SJCRH30 (cell line): ENCODE measurements around the gene MAGI2. TPM values are rescaled to one million over a fixed set of nuclear protein-coding genes. Genes with fewer than 3 reads are reported as not detected.

ENCODE experiments used
- DNase-seq, 2 experiments: peaks; one replicate each; pipeline ENCODE4 v3.0.0-alpha.2; 2015 to 2020
- H3K27ac ChIP-seq: fragments of 250-450 bp; sonication (Bioruptor Pico); 2 replicates; pipeline ENCODE4 v1.5.1; 2020; ENCODE audit warnings: mild to moderate bottlenecking, moderate library complexity
- H3K27me3 ChIP-seq: fragments of 250-450 bp; sonication (Bioruptor Pico); 2 replicates; pipeline ENCODE4 v1.5.1; 2020; ENCODE audit warnings: mild to moderate bottlenecking, moderate library complexity
- H3K36me3 ChIP-seq: fragments of 250-450 bp; sonication (Bioruptor Pico); 2 replicates; pipeline ENCODE4 v1.5.1; 2020; ENCODE audit warnings: mild to moderate bottlenecking, moderate library complexity
- H3K4me1 ChIP-seq: fragments of 250-450 bp; sonication (Bioruptor Pico); 2 replicates; pipeline ENCODE4 v1.5.1; 2020; ENCODE audit warnings: mild to moderate bottlenecking, moderate library complexity
- H3K4me3 ChIP-seq: fragments of 250-450 bp; sonication (Bioruptor Pico); 2 replicates; pipeline ENCODE4 v1.5.1; 2020; ENCODE audit warnings: mild to moderate bottlenecking, moderate library complexity
- H3K9me3 ChIP-seq: fragments of 250-450 bp; sonication (Bioruptor Pico); replicated peaks from 2 replicates; pipeline ENCODE4 v1.5.1; 2020; ENCODE audit warnings: mild to moderate bottlenecking, moderate library complexity
- total RNA-seq: library from RNA; depleted of rRNA; stranded (reverse); fragments of >200 nt; shearing (Covaris generic); gene quantifications from 2 replicates; pipeline ENCODE4 v1.2.3, GENCODE V29; 2014

MAGI2 gene
- total RNA-seq, 1 experiment from 2014 or later, result 2.4 TPM

- H3K27me3 ChIP-seq, result no peaks in the 10 kb centered on the region
- DNase-seq, result no peak
- H3K36me3 ChIP-seq, result no peaks in the 10 kb centered on the region
- H3K9me3 ChIP-seq, result no peaks in the 10 kb centered on the region
- no peak overlapping the region for H3K27ac ChIP-seq
- H3K4me1 ChIP-seq, result no peaks in the 10 kb centered on the region
- no peak overlapping the region for H3K4me3 ChIP-seq
These were observed 702.2 kb downstream of the MAGI2 start for GRCh38 chr7:78751253-78751652.

- no peak overlapping the region for H3K27ac ChIP-seq
- H3K9me3 ChIP-seq, result no peaks in the 10 kb centered on the region
- DNase-seq, result no peak
- H3K4me1 ChIP-seq, result no peaks in the 10 kb centered on the region
- no peak overlapping the region for H3K4me3 ChIP-seq
- H3K27me3 ChIP-seq, result no peaks in the 10 kb centered on the region
- no peaks in the 10 kb centered on the region for H3K36me3 ChIP-seq
These were observed 704.3 kb downstream of the MAGI2 start for GRCh38 chr7:78749052-78749746.

DNA sequence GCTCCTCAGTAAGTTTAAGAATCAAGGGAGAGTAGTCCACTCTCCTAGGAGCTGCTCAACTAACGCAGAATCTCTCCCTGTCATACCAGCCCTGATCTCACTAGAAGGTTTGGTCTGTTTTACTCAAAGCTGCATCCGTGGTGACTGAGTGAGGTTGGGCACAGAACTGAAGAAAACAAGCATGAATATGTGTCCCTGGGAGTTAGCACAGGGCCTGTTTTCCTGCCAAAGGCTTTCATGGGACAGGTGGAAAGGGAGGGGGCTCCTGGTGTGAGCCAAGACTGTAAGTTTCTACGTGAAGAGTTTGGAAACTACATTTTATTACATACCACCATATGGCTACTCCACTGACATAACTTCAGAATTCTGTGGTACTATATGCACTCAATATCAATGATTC is 705.9 kb downstream of the MAGI2 start:
- H3K27me3 ChIP-seq, result no peaks in the 10 kb centered on the region
- no peak for DNase-seq
- no peaks in the 10 kb centered on the region for H3K4me1 ChIP-seq
- H3K4me3 ChIP-seq, result no peak overlapping the region
- H3K9me3 ChIP-seq, result no peaks in the 10 kb centered on the region
- no peaks in the 10 kb centered on the region for H3K36me3 ChIP-seq
- no peak overlapping the region for H3K27ac ChIP-seq

- Histone ChIP-seq H3K4me3 (no peak overlapping the region), H3K9me3 (no peaks in the 10 kb centered on the region), H3K36me3 (no peaks in the 10 kb centered on the region), H3K4me1 (no peaks in the 10 kb centered on the region), H3K27ac (no peak overlapping the region), H3K27me3 (no peaks in the 10 kb centered on the region)
- no peak for DNase-seq
These were observed 707.2 kb downstream of the MAGI2 start for GRCh38 chr7:78746301-78746700.

- H3K4me1 ChIP-seq, result no peaks in the 10 kb centered on the region
- H3K27me3 ChIP-seq, result no peaks in the 10 kb centered on the region
- no peaks in the 10 kb centered on the region for H3K36me3 ChIP-seq
- H3K9me3 ChIP-seq, result no peaks in the 10 kb centered on the region
- no peak overlapping the region for H3K27ac ChIP-seq
- H3K4me3 ChIP-seq, result no peak overlapping the region
- DNase-seq, result no peak
These were observed 710.8 kb downstream of the MAGI2 start for GRCh38 chr7:78742694-78743093.

DNA sequence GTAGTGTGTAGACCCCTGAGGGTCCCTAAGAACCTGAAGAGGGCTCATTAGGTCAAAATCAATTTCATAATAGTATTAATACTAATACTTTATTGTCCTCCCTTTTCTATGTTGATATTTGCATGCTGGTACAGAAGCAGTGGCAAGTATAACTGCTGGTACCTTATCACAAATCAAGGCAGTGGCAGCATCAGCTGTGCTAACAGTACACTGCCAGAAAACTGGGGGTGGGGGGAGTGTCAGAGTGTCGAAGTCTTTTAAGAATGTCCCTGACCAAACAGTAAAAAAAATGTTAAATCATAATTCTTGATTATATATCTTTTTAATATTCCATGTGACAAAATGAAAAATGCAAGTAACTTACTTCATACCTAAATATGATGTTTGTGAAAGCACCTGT is 716.9 kb downstream of the MAGI2 start:
- H3K4me1 ChIP-seq, result peaks cover 5% of the 10 kb centered on the region; the same call in 1 of the 2 replicates
- no peaks in the 10 kb centered on the region for H3K36me3 ChIP-seq
- H3K9me3 ChIP-seq, result no peaks in the 10 kb centered on the region
- H3K27ac ChIP-seq, result no peak overlapping the region
- no peak overlapping the region for H3K4me3 ChIP-seq
- H3K27me3 ChIP-seq, result no peaks in the 10 kb centered on the region
- DNase-seq, result no peak

DNA sequence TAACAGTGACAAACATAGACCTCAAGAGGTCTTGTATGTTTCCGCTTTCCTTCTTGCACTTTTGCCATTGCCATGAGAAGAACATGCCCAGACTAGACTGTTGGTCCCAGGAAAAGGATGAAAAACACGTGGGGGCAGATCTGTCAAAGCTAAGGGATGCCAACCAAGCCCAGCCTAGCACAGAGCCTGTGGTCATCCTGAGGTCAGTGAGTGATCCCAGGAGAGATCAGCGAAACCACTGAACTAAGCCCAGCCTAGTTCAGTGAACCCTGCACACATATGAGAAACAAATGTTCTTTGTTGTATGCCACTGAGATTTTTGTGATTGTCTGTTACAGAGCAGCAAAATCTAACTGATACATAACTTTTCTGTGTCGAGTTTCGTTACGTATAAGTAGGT is 718.8 kb downstream of the MAGI2 start:
- no peaks in the 10 kb centered on the region for H3K27me3 ChIP-seq
- no peak overlapping the region for H3K27ac ChIP-seq
- no peaks in the 10 kb centered on the region for H3K36me3 ChIP-seq
- H3K9me3 ChIP-seq, result no peaks in the 10 kb centered on the region
- peaks cover 5% of the 10 kb centered on the region; the same call in 1 of the 2 replicates for H3K4me1 ChIP-seq
- no peak overlapping the region for H3K4me3 ChIP-seq
- peak; percentile 66 to 81 for DNase-seq

DNA sequence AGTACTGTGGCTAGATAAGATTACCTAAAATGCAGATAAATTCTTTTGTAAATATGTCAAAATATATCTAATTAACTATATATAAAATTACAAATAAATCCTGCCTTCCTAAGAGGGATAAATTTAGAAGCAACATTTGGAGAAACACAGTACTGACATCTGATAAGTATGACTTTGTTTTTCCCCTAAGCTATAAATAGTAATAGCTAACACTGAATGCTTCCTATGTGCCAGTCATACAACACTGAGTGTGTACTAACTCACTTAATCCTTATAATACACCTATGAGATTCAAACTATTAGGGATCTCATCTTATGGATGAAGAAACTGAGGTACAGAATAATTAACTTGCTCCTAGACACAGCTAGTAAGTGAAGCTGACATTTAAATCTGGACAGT is 733.4 kb downstream of the MAGI2 start:
- Histone ChIP-seq H3K27me3 (no peaks in the 10 kb centered on the region), H3K4me1 (no peaks in the 10 kb centered on the region), H3K9me3 (no peaks in the 10 kb centered on the region), H3K4me3 (no peak overlapping the region), H3K27ac (no peak overlapping the region), H3K36me3 (no peaks in the 10 kb centered on the region)
- DNase-seq, result no peak

DNA sequence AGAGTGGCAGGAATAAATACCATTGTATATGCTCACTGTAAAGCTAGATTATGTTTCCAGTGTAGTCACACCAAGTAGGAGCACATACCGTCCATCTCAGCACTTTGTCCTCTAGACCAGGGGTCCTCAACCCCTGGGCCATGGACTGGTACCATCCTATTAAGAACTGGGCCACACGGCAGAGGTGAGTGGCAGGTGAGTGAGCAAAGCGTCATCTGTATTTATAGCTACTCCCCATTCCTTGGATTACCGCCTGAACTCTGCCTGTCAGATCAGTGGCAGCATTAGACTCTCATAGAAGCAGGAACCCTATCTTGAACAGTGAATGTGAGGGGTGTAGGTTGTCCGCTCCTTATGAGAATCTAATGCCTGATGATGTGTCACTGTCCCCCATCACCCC is 735.3 kb downstream of the MAGI2 start:
- Histone ChIP-seq H3K27me3 (no peaks in the 10 kb centered on the region), H3K27ac (no peak overlapping the region), H3K36me3 (no peaks in the 10 kb centered on the region), H3K9me3 (no peaks in the 10 kb centered on the region), H3K4me3 (no peak overlapping the region), H3K4me1 (no peaks in the 10 kb centered on the region)
- DNase-seq, result no peak

DNA sequence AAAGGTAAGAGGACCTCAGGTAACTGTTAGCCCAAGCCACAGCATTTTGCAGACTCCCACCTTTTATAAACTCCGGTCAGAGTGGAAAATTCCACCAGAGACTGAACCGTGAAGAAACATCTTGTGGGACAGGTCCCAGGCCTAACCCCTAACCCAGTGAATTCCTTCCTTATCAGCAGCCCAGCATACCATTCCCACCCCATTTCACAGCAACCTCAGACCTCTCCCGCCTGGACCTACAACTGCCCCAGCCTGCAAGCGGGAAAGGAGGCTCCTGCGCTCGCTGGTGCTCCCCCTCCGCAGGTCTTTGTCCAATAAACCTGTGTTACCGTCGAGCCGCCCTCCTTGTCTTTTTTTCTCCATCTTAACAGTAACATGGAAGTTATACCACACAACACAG is 736.6 kb downstream of the MAGI2 start:
- Histone ChIP-seq H3K9me3 (no peaks in the 10 kb centered on the region), H3K36me3 (no peaks in the 10 kb centered on the region), H3K27ac (no peak overlapping the region), H3K4me1 (no peaks in the 10 kb centered on the region), H3K27me3 (no peaks in the 10 kb centered on the region), H3K4me3 (no peak overlapping the region)
- no peak for DNase-seq

DNA sequence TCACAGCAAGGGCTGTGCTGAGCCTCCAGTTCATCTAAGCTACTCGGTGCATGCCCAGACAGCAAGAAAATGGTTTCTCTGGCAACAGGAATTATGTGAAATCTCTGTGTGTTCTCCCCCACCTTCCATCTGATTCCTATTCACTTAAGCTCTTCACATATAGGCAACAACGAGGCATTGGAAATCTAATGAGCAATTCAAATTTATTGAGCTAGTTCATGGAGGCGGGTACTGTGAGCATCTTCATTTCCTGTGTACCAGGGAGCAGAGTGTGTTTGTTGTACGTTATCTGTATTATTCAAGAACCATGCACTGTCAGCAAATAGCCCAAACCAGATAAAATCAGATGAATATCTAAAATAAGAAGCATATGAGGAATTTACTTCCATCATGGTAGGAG is 739.1 kb downstream of the MAGI2 start:
- H3K36me3 ChIP-seq, result no peaks in the 10 kb centered on the region
- H3K27ac ChIP-seq, result no peak overlapping the region
- H3K4me3 ChIP-seq, result no peak overlapping the region
- no peaks in the 10 kb centered on the region for H3K9me3 ChIP-seq
- no peaks in the 10 kb centered on the region for H3K27me3 ChIP-seq
- no peak for DNase-seq
- no peaks in the 10 kb centered on the region for H3K4me1 ChIP-seq

- DNase-seq, result no peak
- Histone ChIP-seq H3K27ac (no peak overlapping the region), H3K9me3 (no peaks in the 10 kb centered on the region), H3K4me1 (no peaks in the 10 kb centered on the region), H3K4me3 (no peak overlapping the region), H3K27me3 (no peaks in the 10 kb centered on the region), H3K36me3 (no peaks in the 10 kb centered on the region)
These were observed 741.4 kb downstream of the MAGI2 start for GRCh38 chr7:78712111-78712510.

- Histone ChIP-seq H3K9me3 (no peaks in the 10 kb centered on the region), H3K27ac (no peak overlapping the region), H3K36me3 (no peaks in the 10 kb centered on the region), H3K4me3 (no peak overlapping the region), H3K4me1 (no peaks in the 10 kb centered on the region), H3K27me3 (no peaks in the 10 kb centered on the region)
- no peak for DNase-seq
These were observed 743.8 kb downstream of the MAGI2 start for GRCh38 chr7:78709658-78710057.

DNA sequence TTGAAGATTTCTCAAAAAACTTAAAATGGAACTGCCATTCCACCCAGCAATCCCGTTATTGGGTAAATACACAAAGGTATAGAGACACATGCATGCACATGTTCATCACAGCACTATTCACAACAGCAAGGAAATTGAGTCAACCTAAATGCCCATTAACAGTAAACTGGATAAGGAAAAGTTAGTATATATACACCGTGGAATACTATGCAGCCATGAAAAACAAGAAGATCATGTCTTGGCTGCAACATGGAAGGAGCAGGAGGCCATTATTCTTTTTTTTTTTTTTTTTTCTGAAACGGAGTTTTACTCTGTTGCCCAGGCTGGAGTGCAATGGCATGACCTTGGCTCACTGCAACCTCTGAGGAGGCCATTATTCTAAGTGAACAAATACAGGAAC is 749.0 kb downstream of the MAGI2 start:
- Histone ChIP-seq H3K4me3 (no peak overlapping the region), H3K4me1 (no peaks in the 10 kb centered on the region), H3K9me3 (no peaks in the 10 kb centered on the region), H3K36me3 (no peaks in the 10 kb centered on the region), H3K27ac (no peak overlapping the region), H3K27me3 (no peaks in the 10 kb centered on the region)
- no peak for DNase-seq

DNA sequence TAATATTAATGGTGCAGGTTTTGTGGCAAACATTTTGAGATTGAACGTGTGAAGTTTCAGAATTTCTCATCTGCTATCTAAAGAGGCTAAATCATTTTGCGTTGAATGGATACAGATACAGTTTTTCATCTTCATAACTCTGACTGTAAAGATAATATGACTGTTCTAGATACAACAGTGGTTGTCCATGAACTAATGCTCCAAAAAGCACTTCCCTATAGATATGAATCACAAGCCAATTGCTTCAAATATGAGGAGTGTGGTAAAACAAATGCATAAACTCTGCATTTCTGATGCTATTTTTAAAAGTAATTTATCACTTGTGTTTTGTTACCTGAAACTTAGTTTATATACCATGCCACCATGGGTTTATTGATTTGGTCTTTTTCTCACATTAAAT is 750.1 kb downstream of the MAGI2 start:
- H3K4me1 ChIP-seq, result no peaks in the 10 kb centered on the region
- no peak for DNase-seq
- no peak overlapping the region for H3K27ac ChIP-seq
- no peak overlapping the region for H3K4me3 ChIP-seq
- no peaks in the 10 kb centered on the region for H3K27me3 ChIP-seq
- no peaks in the 10 kb centered on the region for H3K36me3 ChIP-seq
- no peaks in the 10 kb centered on the region for H3K9me3 ChIP-seq

GRCh38 chr7:78702770-78703169 is 750.7 kb downstream of the MAGI2 start:
- no peak overlapping the region for H3K27ac ChIP-seq
- H3K4me1 ChIP-seq, result no peaks in the 10 kb centered on the region
- H3K9me3 ChIP-seq, result no peaks in the 10 kb centered on the region
- DNase-seq, result no peak
- H3K36me3 ChIP-seq, result no peaks in the 10 kb centered on the region
- no peak overlapping the region for H3K4me3 ChIP-seq
- H3K27me3 ChIP-seq, result no peaks in the 10 kb centered on the region
